KMS-11 (cell line): Measurements from ENCODE around the gene ZNF260.
A peak's percentile ranks its signal among the peaks of the same experiment; 100 is the strongest.
"Not testable (repeated sequence)": the region's sequence is repeated elsewhere in the genome, so short reads cannot be mapped to it uniquely, and the experiment has no call there.

ENCODE experiments used
- H2AFZ ChIP-seq: fragments of 200-600 bp; sonication (generic); 2 replicates; pipeline ENCODE4 v1.6.1; 2016; ENCODE audit warnings: antibody characterized with exemption, mixed run types, low read depth
- H3K27ac ChIP-seq: fragments of 200-600 bp; sonication (generic); 2 replicates; pipeline ENCODE4 v1.6.1; 2016; ENCODE audit warnings: mild to moderate bottlenecking, mixed run types
- H3K27me3 ChIP-seq: fragments of 200-600 bp; sonication (generic); 2 replicates; pipeline ENCODE4 v1.6.1; 2017; ENCODE audit warnings: mild to moderate bottlenecking, low read depth, mixed run types, moderate library complexity; ENCODE audit not compliant: insufficient read depth
- H3K36me3 ChIP-seq: fragments of 200-600 bp; sonication (generic); 2 replicates; pipeline ENCODE4 v1.6.1; 2017; ENCODE audit warnings: mild to moderate bottlenecking, mixed run types; ENCODE audit not compliant: insufficient read depth
- H3K4me1 ChIP-seq: fragments of 200-600 bp; sonication (generic); 2 replicates; pipeline ENCODE4 v1.6.1; 2016; ENCODE audit warnings: mild to moderate bottlenecking, low read depth, mixed run types; ENCODE audit not compliant: poor library complexity, severe bottlenecking
- H3K4me2 ChIP-seq: fragments of 200-600 bp; sonication (generic); 2 replicates; pipeline ENCODE4 v1.7.0; 2016; ENCODE audit warnings: mild to moderate bottlenecking, mixed run types
- H3K4me3 ChIP-seq: fragments of 200-600 bp; sonication (generic); IDR thresholded peaks from 2 replicates; pipeline ENCODE4 v1.6.1; 2017; ENCODE audit warnings: low read depth, low read length, mixed read lengths; ENCODE audit not compliant: insufficient read depth
- H3K79me2 ChIP-seq: fragments of 200-600 bp; sonication (generic); 2 replicates; pipeline ENCODE4 v1.6.1; 2016; ENCODE audit warnings: low read depth, mixed run types; ENCODE audit not compliant: insufficient read depth
- H3K9ac ChIP-seq: fragments of 200-600 bp; sonication (generic); 2 replicates; pipeline ENCODE4 v1.6.1; 2016; ENCODE audit warnings: mild to moderate bottlenecking, mixed run types
- H4K20me1 ChIP-seq: fragments of 200-600 bp; sonication (generic); 2 replicates; pipeline ENCODE4 v1.6.1; 2016; ENCODE audit warnings: mild to moderate bottlenecking, mixed run types; ENCODE audit not compliant: insufficient read depth
- TF ChIP-seq, protein P1 (sequence below): fragments of 200-600 bp; sonication (generic); conservative IDR thresholded peaks from 2 replicates; pipeline ENCODE4 v1.6.1; 2017; ENCODE audit warnings: low read depth, mild to moderate bottlenecking, antibody characterized with exemption, low read length, moderate library complexity, mixed read lengths

ZNF260 gene

DNA sequence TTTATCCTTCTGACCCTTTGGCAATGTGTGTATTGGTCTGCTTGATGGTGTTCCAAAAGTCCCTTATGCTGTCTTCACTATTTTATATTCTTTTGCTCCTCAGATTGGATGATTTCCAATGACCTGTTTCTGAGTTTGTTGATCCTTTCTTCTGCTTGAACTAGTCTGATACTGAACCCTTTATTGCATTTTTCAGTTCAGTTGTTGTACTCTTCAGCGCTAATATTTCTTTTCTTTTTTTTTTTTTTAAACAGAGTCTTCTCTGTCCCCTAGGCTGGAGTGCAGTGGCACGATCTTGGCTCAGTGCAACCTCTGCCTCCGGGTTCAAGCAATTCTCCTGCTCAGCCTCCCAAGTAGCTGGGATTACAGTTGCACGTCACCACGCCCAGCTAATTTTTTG lies 26.1 kb downstream of the ZNF260 start:
- no peak overlapping the region for H3K9ac ChIP-seq
- TF ChIP-seq, protein P1, sequence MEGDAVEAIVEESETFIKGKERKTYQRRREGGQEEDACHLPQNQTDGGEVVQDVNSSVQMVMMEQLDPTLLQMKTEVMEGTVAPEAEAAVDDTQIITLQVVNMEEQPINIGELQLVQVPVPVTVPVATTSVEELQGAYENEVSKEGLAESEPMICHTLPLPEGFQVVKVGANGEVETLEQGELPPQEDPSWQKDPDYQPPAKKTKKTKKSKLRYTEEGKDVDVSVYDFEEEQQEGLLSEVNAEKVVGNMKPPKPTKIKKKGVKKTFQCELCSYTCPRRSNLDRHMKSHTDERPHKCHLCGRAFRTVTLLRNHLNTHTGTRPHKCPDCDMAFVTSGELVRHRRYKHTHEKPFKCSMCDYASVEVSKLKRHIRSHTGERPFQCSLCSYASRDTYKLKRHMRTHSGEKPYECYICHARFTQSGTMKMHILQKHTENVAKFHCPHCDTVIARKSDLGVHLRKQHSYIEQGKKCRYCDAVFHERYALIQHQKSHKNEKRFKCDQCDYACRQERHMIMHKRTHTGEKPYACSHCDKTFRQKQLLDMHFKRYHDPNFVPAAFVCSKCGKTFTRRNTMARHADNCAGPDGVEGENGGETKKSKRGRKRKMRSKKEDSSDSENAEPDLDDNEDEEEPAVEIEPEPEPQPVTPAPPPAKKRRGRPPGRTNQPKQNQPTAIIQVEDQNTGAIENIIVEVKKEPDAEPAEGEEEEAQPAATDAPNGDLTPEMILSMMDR, result no peak
- no peak overlapping the region for H3K4me3 ChIP-seq

DNA sequence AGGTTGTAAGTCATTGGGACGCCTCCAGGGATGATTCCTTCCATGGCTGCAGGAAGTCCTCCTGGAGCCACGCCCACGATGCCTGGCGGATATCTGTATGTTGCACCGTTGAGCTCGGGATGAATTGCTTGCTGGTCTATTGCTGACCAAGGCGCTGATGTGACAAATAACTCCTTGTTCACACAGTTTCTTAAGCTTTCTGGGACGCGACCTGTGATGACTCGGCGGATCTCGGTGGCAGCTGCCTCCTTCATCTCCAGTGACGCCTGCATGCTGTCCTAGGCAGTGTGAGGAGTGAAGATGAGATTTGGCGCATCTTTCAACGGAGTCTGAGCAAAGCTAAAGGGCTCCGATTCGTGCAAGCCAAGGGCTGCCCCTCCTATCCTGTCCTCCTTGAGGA lies 31.1 kb downstream of the ZNF260 start:
- H3K36me3 ChIP-seq, result no peaks in the 10 kb centered on the region
- no peak overlapping the region for H2AFZ ChIP-seq
- H3K9ac ChIP-seq, result no peak overlapping the region
- H3K4me1 ChIP-seq, result no peaks in the 10 kb centered on the region
- no peak overlapping the region for H3K27ac ChIP-seq
- no peaks in the 10 kb centered on the region for H3K79me2 ChIP-seq
- H4K20me1 ChIP-seq, result no peaks in the 10 kb centered on the region
- H3K27me3 ChIP-seq, result no peaks in the 10 kb centered on the region
- TF ChIP-seq, protein P1, result no peak
- no peak overlapping the region for H3K4me2 ChIP-seq
- H3K4me3 ChIP-seq, result no peak overlapping the region

More for the DNA sequence above, 26.1 kb downstream of the ZNF260 start:
- Histone ChIP-seq H2AFZ (no peak overlapping the region), H3K79me2 (no peaks in the 10 kb centered on the region), H3K36me3 (no peaks in the 10 kb centered on the region), H4K20me1 (no peaks in the 10 kb centered on the region), H3K27ac (no peak overlapping the region), H3K4me1 (no peaks in the 10 kb centered on the region), H3K27me3 (no peaks in the 10 kb centered on the region), H3K4me2 (no peak overlapping the region)

DNA sequence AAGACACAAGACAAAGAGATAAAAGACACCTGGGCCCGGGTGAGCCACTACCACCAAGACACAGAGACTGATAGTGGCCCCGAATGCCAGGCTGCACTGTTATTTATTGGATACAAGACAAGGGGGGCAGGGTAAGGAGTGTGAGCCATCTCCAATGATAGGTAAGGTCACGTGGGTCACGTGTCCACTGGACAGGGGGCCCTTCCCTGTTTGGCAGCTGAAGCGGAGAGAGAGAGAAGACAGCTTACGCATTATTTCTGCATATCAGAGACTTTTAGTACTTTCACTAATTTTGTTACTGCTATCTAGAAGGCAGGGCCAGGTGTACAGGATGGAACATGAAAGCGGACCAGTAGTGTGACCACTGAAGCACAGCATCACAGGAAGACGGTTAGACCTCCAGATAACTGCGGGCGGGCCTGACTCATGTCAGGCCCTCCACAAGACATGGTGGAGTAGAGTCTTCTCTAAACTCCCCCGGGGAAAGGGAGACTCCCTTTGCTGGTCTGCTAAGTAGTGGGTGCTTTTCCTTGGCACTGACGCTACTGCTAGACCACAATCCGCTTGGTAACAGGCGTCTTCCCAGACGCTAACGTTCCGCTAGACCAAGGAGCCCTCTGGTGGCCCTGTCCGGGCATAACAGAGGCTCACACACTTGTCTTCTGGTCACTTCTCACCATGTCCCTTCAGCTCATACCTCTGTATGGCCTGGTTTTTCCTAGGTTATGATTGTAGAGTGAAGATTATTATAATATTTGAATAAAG lies 35.2 kb downstream of the ZNF260 start:
- H2AFZ ChIP-seq, H3K27ac ChIP-seq, H3K4me1 ChIP-seq, H4K20me1 ChIP-seq, H3K4me3 ChIP-seq, H3K9ac ChIP-seq, H3K36me3 ChIP-seq, H3K79me2 ChIP-seq, H3K27me3 ChIP-seq, H3K4me2 ChIP-seq: not testable (repeated sequence)

DNA sequence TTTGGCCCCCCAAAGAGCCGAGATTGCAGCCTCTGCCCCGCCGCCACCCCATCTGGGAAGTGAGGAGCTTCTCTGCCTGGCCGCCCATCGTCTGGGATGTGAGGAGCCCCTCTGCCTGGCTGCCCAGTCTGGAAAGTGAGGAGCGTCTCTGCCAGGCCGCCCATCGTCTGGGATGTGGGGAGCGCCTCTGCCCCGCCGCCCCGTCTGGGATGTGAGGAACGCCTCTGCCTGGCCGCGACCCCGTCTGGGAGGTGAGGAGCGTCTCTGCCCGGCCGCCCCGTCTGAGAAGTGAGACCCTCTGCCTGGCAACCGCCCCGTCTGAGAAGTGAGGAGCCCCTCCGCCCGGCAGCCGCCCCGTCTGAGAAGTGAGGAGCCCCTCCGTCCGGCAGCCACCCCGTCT lies 37.2 kb downstream of the ZNF260 start:
- not testable (repeated sequence) for H3K4me3 ChIP-seq, H3K79me2 ChIP-seq, H3K9ac ChIP-seq, H3K4me1 ChIP-seq, H3K27ac ChIP-seq, H4K20me1 ChIP-seq, H3K36me3 ChIP-seq, H3K27me3 ChIP-seq, H2AFZ ChIP-seq, H3K4me2 ChIP-seq

DNA sequence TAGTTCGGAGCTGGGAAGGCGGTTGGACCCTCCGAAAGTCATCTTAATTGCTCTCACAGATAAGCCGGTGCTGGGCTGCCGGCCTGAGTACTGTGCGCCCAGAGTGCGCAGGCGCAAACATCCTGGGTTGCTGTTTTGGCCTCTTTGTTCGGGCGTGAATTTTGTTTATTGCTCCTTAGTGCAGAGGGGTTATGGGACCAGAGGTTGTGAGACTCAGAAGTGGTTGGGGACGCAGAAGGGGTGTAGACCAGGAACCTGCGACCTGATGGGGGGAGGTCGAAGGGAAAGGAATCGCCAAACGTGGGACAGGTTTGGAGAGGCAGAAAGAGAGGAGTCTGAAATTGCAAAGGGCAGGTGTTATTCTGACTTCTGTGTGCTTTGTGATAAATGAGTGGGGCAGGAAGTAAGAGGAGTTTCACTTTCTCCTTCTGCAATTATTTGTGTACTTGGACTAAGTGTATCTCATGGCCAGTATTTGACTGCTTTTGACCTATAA lies 38.1 kb downstream of the ZNF260 start:
- TF ChIP-seq, protein P1, result no peak
- Histone ChIP-seq H2AFZ (peak overlapping the region; percentile 89), H3K4me1 (peaks cover 3% of the 10 kb centered on the region)

More for the DNA sequence above, 38.1 kb downstream of the ZNF260 start:
- peak overlapping the region; percentile 46; the same call in 1 of the 2 replicates for H3K4me2 ChIP-seq
- H3K9ac ChIP-seq, result peak overlapping the region; percentile 89
- no peaks in the 10 kb centered on the region for H4K20me1 ChIP-seq
- H3K79me2 ChIP-seq, result peaks cover 6% of the 10 kb centered on the region; the same call in 1 of the 2 replicates
- H3K4me3 ChIP-seq, result peak overlapping the region; percentile 71
- H3K27ac ChIP-seq, result peak overlapping the region; percentile 84
- no peaks in the 10 kb centered on the region for H3K27me3 ChIP-seq
- no peaks in the 10 kb centered on the region for H3K36me3 ChIP-seq
